ENCODE data around the gene SYNPR.

The SYNPR gene

DNA sequence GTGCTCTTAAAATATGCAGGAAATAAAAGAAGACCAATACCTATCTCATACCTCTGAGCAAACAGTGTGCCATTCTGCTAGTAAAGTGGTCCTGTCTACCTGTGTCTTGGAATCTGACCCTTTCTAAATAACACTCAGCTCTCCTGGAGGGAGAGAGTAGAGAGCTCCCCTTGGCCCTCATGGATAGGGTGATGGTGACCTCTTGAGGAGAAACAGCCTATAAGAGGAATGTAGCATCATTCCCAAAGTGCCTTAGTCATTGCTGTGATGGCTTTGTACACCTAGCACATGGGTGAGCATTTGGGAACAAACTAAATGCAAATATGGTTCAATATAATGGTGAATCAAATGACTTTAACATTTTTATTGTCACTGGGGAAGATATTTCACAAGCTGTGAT is 384.4 kb downstream of the SYNPR start:
- TF ChIP-seq, protein P1, sequence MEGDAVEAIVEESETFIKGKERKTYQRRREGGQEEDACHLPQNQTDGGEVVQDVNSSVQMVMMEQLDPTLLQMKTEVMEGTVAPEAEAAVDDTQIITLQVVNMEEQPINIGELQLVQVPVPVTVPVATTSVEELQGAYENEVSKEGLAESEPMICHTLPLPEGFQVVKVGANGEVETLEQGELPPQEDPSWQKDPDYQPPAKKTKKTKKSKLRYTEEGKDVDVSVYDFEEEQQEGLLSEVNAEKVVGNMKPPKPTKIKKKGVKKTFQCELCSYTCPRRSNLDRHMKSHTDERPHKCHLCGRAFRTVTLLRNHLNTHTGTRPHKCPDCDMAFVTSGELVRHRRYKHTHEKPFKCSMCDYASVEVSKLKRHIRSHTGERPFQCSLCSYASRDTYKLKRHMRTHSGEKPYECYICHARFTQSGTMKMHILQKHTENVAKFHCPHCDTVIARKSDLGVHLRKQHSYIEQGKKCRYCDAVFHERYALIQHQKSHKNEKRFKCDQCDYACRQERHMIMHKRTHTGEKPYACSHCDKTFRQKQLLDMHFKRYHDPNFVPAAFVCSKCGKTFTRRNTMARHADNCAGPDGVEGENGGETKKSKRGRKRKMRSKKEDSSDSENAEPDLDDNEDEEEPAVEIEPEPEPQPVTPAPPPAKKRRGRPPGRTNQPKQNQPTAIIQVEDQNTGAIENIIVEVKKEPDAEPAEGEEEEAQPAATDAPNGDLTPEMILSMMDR (IDR thresholded peaks at IDR 0.05; ENCODE audit: low read depth, low read length, poor library complexity, severe bottlenecking) = no peak
- no peak for TF ChIP-seq EZH2phosphoT487 (IDR thresholded peaks at IDR 0.05; ENCODE audit: borderline replicate concordance, low read length)
- H3K79me2 ChIP-seq (ENCODE audit: control insufficient read depth, low read length) = no peaks in the 10 kb centered on the region
- H3K4me1 ChIP-seq (ENCODE audit: control insufficient read depth, low read length) = no peaks in the 10 kb centered on the region
- H4K20me1 ChIP-seq (ENCODE audit: control insufficient read depth, insufficient read depth, low read depth, low read length) = no peaks in the 10 kb centered on the region
- no peaks in the 10 kb centered on the region for H3K36me3 ChIP-seq (ENCODE audit: control insufficient read depth, low read length)
- H3K27ac ChIP-seq (ENCODE audit: low read depth, low read length) = no peak overlapping the region
- no peaks in the 10 kb centered on the region for H3K27me3 ChIP-seq (ENCODE audit: control insufficient read depth, low read length)
- no peaks in the 10 kb centered on the region for H3K9me2 ChIP-seq (replicated peaks; ENCODE audit: control insufficient read depth, low read length)
- H3K9me3 ChIP-seq (ENCODE audit: control insufficient read depth, insufficient read depth, low read length) = no peaks in the 10 kb centered on the region
- no peak overlapping the region for H3K4me3 ChIP-seq (ENCODE audit: low read length)
- no peaks in the 10 kb centered on the region for H3F3A ChIP-seq (ENCODE audit: control insufficient read depth, insufficient read depth)
- H3K4me2 ChIP-seq (ENCODE audit: low read length) = no peak overlapping the region
